KMS-11 (cell line): Measurements from ENCODE around the gene DOCK11.
"Not testable (repeated sequence)": the region's sequence is repeated elsewhere in the genome, so short reads cannot be mapped to it uniquely, and the experiment has no call there.

ENCODE experiments used
- H2AFZ ChIP-seq: fragments of 200-600 bp; sonication (generic); 2 replicates; pipeline ENCODE4 v1.6.1; 2016; ENCODE audit warnings: antibody characterized with exemption, mixed run types, low read depth
- H3K27ac ChIP-seq: fragments of 200-600 bp; sonication (generic); 2 replicates; pipeline ENCODE4 v1.6.1; 2016; ENCODE audit warnings: mild to moderate bottlenecking, mixed run types
- H3K27me3 ChIP-seq: fragments of 200-600 bp; sonication (generic); 2 replicates; pipeline ENCODE4 v1.6.1; 2017; ENCODE audit warnings: mild to moderate bottlenecking, low read depth, mixed run types, moderate library complexity; ENCODE audit not compliant: insufficient read depth
- H3K36me3 ChIP-seq: fragments of 200-600 bp; sonication (generic); 2 replicates; pipeline ENCODE4 v1.6.1; 2017; ENCODE audit warnings: mild to moderate bottlenecking, mixed run types; ENCODE audit not compliant: insufficient read depth
- H3K4me1 ChIP-seq: fragments of 200-600 bp; sonication (generic); 2 replicates; pipeline ENCODE4 v1.6.1; 2016; ENCODE audit warnings: mild to moderate bottlenecking, low read depth, mixed run types; ENCODE audit not compliant: poor library complexity, severe bottlenecking
- H3K4me2 ChIP-seq: fragments of 200-600 bp; sonication (generic); 2 replicates; pipeline ENCODE4 v1.7.0; 2016; ENCODE audit warnings: mild to moderate bottlenecking, mixed run types
- H3K4me3 ChIP-seq: fragments of 200-600 bp; sonication (generic); IDR thresholded peaks from 2 replicates; pipeline ENCODE4 v1.6.1; 2017; ENCODE audit warnings: low read depth, low read length, mixed read lengths; ENCODE audit not compliant: insufficient read depth
- H3K79me2 ChIP-seq: fragments of 200-600 bp; sonication (generic); 2 replicates; pipeline ENCODE4 v1.6.1; 2016; ENCODE audit warnings: low read depth, mixed run types; ENCODE audit not compliant: insufficient read depth
- H3K9ac ChIP-seq: fragments of 200-600 bp; sonication (generic); 2 replicates; pipeline ENCODE4 v1.6.1; 2016; ENCODE audit warnings: mild to moderate bottlenecking, mixed run types
- H4K20me1 ChIP-seq: fragments of 200-600 bp; sonication (generic); 2 replicates; pipeline ENCODE4 v1.6.1; 2016; ENCODE audit warnings: mild to moderate bottlenecking, mixed run types; ENCODE audit not compliant: insufficient read depth
- CTCF ChIP-seq: fragments of 200-600 bp; sonication (generic); conservative IDR thresholded peaks from 2 replicates; pipeline ENCODE4 v1.6.1; 2017; ENCODE audit warnings: low read depth, mild to moderate bottlenecking, antibody characterized with exemption, low read length, moderate library complexity, mixed read lengths

The DOCK11 gene

GRCh38 chrX:118577041-118577440 lies 81.4 kb downstream of the DOCK11 start:
- Histone ChIP-seq H3K4me3 (no peak overlapping the region), H3K27me3 (no peaks in the 10 kb centered on the region), H3K4me1 (no peaks in the 10 kb centered on the region), H3K79me2 (no peaks in the 10 kb centered on the region), H3K27ac (no peak overlapping the region), H3K36me3 (no peaks in the 10 kb centered on the region), H3K9ac (no peak overlapping the region), H4K20me1 (no peaks in the 10 kb centered on the region), H2AFZ (no peak overlapping the region), H3K4me2 (no peak overlapping the region)
- no peak for TF ChIP-seq CTCF

- no peak overlapping the region for H3K4me3 ChIP-seq
- no peaks in the 10 kb centered on the region for H3K36me3 ChIP-seq
- H3K79me2 ChIP-seq: no peaks in the 10 kb centered on the region
- H2AFZ ChIP-seq: no peak overlapping the region
- no peak overlapping the region for H3K27ac ChIP-seq
- no peaks in the 10 kb centered on the region for H3K4me1 ChIP-seq
- TF ChIP-seq CTCF: no peak
- H3K9ac ChIP-seq: no peak overlapping the region
- H4K20me1 ChIP-seq: no peaks in the 10 kb centered on the region
- no peak overlapping the region for H3K4me2 ChIP-seq
- H3K27me3 ChIP-seq: no peaks in the 10 kb centered on the region
Observed at GRCh38 chrX:118579417-118579816, 83.8 kb downstream of the DOCK11 start.

DNA sequence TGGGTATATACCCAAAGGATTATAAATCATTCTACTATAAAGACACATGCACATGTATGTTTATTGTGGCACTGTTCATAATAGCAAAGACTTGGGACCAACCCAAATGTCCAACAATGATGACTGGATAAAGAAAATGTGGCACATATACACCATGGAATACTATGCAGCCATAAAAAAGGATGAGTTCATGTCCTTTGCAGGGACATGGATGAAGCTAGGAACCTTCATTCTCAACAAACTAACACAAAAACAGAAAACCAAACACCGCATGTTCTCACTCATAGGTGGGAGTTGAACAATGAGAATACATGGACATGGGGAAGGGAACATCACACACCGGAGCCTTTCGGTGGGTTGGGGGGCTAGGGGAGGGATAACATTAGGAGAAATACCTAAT lies 87.3 kb downstream of the DOCK11 start:
- H2AFZ ChIP-seq, H3K27ac ChIP-seq: not testable (repeated sequence)

DNA sequence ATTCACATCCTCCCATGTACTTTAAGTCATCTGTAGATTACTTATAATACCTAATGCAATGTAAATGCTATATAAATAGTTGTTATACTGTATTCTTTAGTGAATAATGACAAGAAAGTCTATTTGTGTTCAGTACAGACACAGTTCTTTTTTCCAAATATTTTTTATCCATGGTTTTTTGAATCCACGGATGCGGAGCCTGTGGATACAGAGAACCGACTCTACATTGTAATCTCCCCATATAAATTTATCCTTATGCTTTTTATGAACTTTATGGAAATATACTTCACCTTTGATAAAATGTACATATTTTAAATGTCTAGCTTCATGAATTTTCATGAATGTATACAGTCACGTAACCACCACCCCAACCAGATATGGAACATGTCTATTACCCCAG lies 88.2 kb downstream of the DOCK11 start:
- Histone ChIP-seq H3K79me2 (no peaks in the 10 kb centered on the region), H2AFZ (no peak overlapping the region), H3K4me1 (no peaks in the 10 kb centered on the region), H4K20me1 (no peaks in the 10 kb centered on the region), H3K27ac (no peak overlapping the region), H3K9ac (no peak overlapping the region), H3K27me3 (no peaks in the 10 kb centered on the region), H3K36me3 (no peaks in the 10 kb centered on the region), H3K4me2 (no peak overlapping the region), H3K4me3 (no peak overlapping the region)
- TF ChIP-seq CTCF: no peak

More for the DNA sequence above, 87.3 kb downstream of the DOCK11 start:
- H3K4me1 ChIP-seq, H3K9ac ChIP-seq, H3K4me3 ChIP-seq, H3K27me3 ChIP-seq, H4K20me1 ChIP-seq, H3K4me2 ChIP-seq, H3K79me2 ChIP-seq, H3K36me3 ChIP-seq: not testable (repeated sequence)

GRCh38 chrX:118585296-118585695 lies 89.7 kb downstream of the DOCK11 start:
- Histone ChIP-seq H3K27ac (no peak overlapping the region), H3K4me3 (no peak overlapping the region), H2AFZ (no peak overlapping the region), H3K4me2 (no peak overlapping the region), H3K79me2 (no peaks in the 10 kb centered on the region), H3K4me1 (no peaks in the 10 kb centered on the region), H4K20me1 (no peaks in the 10 kb centered on the region), H3K27me3 (no peaks in the 10 kb centered on the region), H3K9ac (no peak overlapping the region), H3K36me3 (no peaks in the 10 kb centered on the region)
- TF ChIP-seq CTCF: no peak

GRCh38 chrX:118586206-118586605 lies 90.6 kb downstream of the DOCK11 start:
- not testable (repeated sequence) for H3K9ac ChIP-seq, H3K4me3 ChIP-seq, H3K27ac ChIP-seq, H3K4me2 ChIP-seq, H3K4me1 ChIP-seq, H4K20me1 ChIP-seq, H3K36me3 ChIP-seq, H3K79me2 ChIP-seq, H3K27me3 ChIP-seq, H2AFZ ChIP-seq
